ENCODE data around the gene FSD1.

DNA sequence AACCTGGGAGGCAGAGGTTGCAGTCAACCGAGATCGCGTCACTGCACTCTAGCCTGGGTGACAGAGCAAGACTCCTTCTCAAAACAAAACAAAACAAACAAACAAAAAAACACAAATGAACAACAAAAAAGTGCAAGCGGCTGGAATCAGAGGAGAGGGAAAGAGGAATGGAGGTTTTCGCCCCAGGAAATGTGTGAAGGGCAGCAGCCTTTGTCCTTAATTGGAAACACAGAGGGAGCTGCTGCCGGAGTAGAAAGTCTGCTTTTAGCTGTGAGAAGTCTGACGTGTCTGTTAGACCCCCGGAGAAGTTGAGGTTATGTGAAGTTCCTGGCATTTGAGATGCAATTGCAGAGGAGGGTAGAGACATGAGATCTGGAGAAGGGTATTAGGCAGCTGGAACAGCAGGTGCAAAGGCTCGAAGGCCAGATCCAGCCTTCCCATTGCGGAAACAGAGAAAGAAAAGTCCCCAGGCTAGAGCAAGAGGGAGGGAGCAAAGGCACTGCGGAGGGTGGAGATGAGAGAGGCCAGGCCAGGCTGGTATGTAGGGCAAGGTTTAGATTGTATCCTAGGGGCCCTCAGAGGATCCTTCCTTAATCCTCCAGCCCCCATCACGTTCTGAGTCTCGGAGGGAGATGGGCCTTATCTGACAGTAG is 2.7 kb upstream of the FSD1 start:
- no peak for TF ChIP-seq EP300 (conservative IDR thresholded peaks at IDR 0.05; ENCODE audit: poor library complexity, severe bottlenecking)
- no peak for TF ChIP-seq EZH2 (IDR thresholded peaks at IDR 0.05; ENCODE audit: borderline replicate concordance, insufficient read depth, low read length, poor library complexity, severe bottlenecking)
